Ovary (tissue), 9 donors: ENCODE measurements around the gene OXGR1. TPM values are rescaled to one million over a fixed set of nuclear protein-coding genes. Genes with fewer than 3 reads are reported as not detected.
"Not testable (repeated sequence)": the region's sequence is repeated elsewhere in the genome, so short reads cannot be mapped to it uniquely, and the experiment has no call there.

Experiments used
- DNase-seq, 5 donors: peaks; one replicate each; pipeline ENCODE4 v3.0.0-alpha.2; 2019 to 2020
- H3K27ac ChIP-seq, 2 donors: fragments of 200-600 bp; one replicate each; pipeline versions ENCODE4 v1.5.1 to v1.8.0; 2019 to 2022
- H3K27me3 ChIP-seq: fragments of 200-600 bp; one replicate; pipeline ENCODE4 v1.8.0; 2022
- H3K36me3 ChIP-seq: fragments of 200-600 bp; sonication (generic); one replicate; pipeline ENCODE4 v1.5.1; 2019
- H3K4me1 ChIP-seq: one replicate; pipeline ENCODE4 v1.8.1; 2013; ENCODE audit warnings: mild to moderate bottlenecking, moderate library complexity; ENCODE audit not compliant: insufficient read depth
- H3K4me3 ChIP-seq: fragments of 200-600 bp; sonication (generic); one replicate; pipeline ENCODE4 v1.5.1; 2017
- H3K9me3 ChIP-seq, 2 donors: fragments of 200-600 bp in 1 of 2; sonication (generic) in 1 of 2; one replicate each; pipeline versions ENCODE4 v1.5.1 to v1.8.1; 2013 to 2019; ENCODE audit warnings: mild to moderate bottlenecking in 1 of 2, moderate library complexity in 1 of 2
- CTCF ChIP-seq, 3 donors: fragments of 450-650 bp in 2 of 3; fragments of 200-600 bp in 1 of 3; IDR thresholded peaks; one replicate each; pipeline versions ENCODE4 v1.5.1 to v1.8.0; 2016 to 2022; ENCODE audit warnings: antibody characterized with exemption in 3 of 3, mild to moderate bottlenecking in 1 of 3
- EP300 ChIP-seq: sonication (generic); formaldehyde crosslinking; IDR thresholded peaks from one replicate; pipeline ENCODE4 v1.6.1; 2017; ENCODE audit warnings: antibody characterized with exemption
- POLR2A ChIP-seq: fragments of 450-650 bp; IDR thresholded peaks from one replicate; pipeline ENCODE4 v1.6.1; 2017; ENCODE audit warnings: antibody characterized with exemption, mild to moderate bottlenecking, moderate library complexity
- WGBS, 3 donors: extraction: QIAGEN DNeasy Blood & Tissue Kit in 1 of 3; methylation state at CpG; one replicate each; pipeline versions ENCODE4 v1.1.5 to v1.1.7; 2013 to 2017; 5-methylcytosine and 5-hydroxymethylcytosine counted together
- intact Hi-C, 4 donors: fragments of 100-400 bp; cut with DNase I; formaldehyde crosslinking; loops; one replicate each; pipeline versions ENCODE4 v1.11.0 to v1.15.1; 2022 to 2023
- polyA plus RNA-seq, 2 donors: library from polyadenylated mRNA; stranded (reverse); fragments of 200-250 nt in 1 of 2; fragments of 350-450 nt in 1 of 2; fragmentation: Illumina TruSeq in 1 of 2; extraction: RNeasy Lipid Tissue Mini Kit (QIAGEN cat#74804) in 1 of 2; gene quantifications; one replicate each; pipeline ENCODE4 v1.2.3, GENCODE V29; 2013 to 2014
- total RNA-seq, 7 donors: library from RNA; depleted of rRNA in 2 of 7; stranded (reverse); fragments of >200 nt in 2 of 7; fragmentation: NEBNext Ultra II Directional in 3 of 7; extraction: Animal tissue kit (Norgen Biotek cat#: 25700) in 3 of 7; gene quantifications; one replicate each; pipeline versions ENCODE4 v1.1.0 to v1.2.4, GENCODE V29; 2016 to 2023
- donor health status: DM: no; HTN: no; CAD: no; lungs with moderate emphysema.
- donor health status: DM: no; HTN: no; CAD: no.
- donor health status: Bipolar disorder and iron deficiency.
- donor health status: DM: yes; HTN: yes; CAD: no.
- donor health status: DM: no; HTN: no; CAD: no.
- donor health status: DM: yes; HTN: yes; CAD: no.

Gene OXGR1
- total and polyA plus RNA-seq, 9 donors: 0.04 to 0.72 (median 0.39) TPM; not detected in 3

DNA sequence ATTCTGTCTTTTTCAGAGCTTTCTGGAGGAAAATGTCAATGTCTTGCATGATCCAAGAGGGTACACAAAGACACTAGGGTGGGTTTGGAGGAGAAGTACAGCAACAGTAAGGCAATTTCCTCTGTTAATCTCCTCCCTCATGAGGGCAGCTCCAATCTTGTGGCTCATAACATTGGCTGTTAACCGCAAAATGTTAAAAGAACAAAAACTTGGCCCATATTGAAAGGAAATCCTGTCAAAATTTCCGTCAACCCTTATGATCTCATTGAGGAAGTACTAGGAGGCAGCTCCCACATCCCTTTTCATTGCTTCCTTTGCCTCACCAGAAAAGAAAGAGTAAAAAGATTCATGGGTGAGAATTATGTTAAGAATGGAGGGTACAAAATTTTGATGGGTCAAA is 11.6 kb downstream of the OXGR1 start:
- WGBS, 3 donors: 47 to 51% (median 48%) methylated on average over 2 of the region's 2 CpGs
- Histone ChIP-seq H3K27me3 (no peaks in the 10 kb centered on the region), H3K9me3 (no peaks in the 10 kb centered on the region), H3K36me3 (no peaks in the 10 kb centered on the region), H3K27ac (no peak overlapping the region), H3K4me1 (no peaks in the 10 kb centered on the region), H3K4me3 (no peak overlapping the region)
- intact Hi-C loops: no loop called here
- TF ChIP-seq EP300 (no peak), CTCF (IDR thresholded peaks at IDR 0.05) (no peak)
- no peak for DNase-seq

- H3K4me1 ChIP-seq, H3K27me3 ChIP-seq, DNase-seq, H3K4me3 ChIP-seq, H3K9me3 ChIP-seq, intact Hi-C loops, H3K36me3 ChIP-seq, H3K27ac ChIP-seq: not testable (repeated sequence)
- 79 to 93% (median 86%) methylated on average over 1 of the region's 1 CpG for WGBS, 3 donors
These were observed 14.4 kb downstream of the OXGR1 start for GRCh38 chr13:96979861-96980260.

- Histone ChIP-seq H3K27ac (no peak overlapping the region), H3K36me3 (no peaks in the 10 kb centered on the region), H3K27me3 (no peaks in the 10 kb centered on the region), H3K4me3 (no peak overlapping the region), H3K4me1 (no peaks in the 10 kb centered on the region), H3K9me3 (no peaks in the 10 kb centered on the region)
- no peak for TF ChIP-seq POLR2A
- no peak for TF ChIP-seq CTCF (IDR thresholded peaks at IDR 0.05)
- TF ChIP-seq EP300: no peak
- WGBS, 3 donors: 75 to 83% (median 80%) methylated on average over 2 of the region's 2 CpGs
- DNase-seq: no peak
- intact Hi-C loops: no loop called here
These were observed 26.2 kb downstream of the OXGR1 start for GRCh38 chr13:96968027-96968426.

DNA sequence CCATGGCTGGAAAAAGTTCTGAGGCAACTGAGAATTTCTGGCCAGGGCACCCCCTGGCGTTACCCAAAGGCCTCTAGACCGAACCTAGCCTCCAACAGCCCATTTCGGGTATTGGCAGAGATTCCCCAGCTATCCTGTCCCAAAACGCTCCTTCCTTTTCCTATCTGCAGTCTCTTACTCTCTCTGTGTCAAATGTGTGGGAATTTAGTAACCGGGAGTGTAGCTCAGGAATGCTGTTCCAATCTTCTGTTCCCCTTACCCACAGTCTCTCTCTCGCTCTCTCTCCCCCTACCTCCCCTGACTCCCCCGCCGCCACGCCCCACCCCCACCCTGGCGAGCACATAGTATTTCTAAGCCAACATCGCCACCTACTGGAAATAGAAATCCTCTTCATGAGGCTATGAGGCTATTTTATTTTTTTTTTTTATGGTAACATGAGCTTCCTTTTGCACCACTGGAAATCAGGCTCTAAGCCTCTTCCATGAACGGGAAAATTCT is 27.0 kb downstream of the OXGR1 start:
- 79 to 81% (median 79%) methylated on average over 12 of the region's 12 CpGs for WGBS, 3 donors
- no peak for DNase-seq

More for the DNA sequence above, 27.0 kb downstream of the OXGR1 start:
- H3K4me1 ChIP-seq: no peaks in the 10 kb centered on the region
- no peaks in the 10 kb centered on the region for H3K36me3 ChIP-seq
- H3K27ac ChIP-seq: no peak overlapping the region
- no peak for TF ChIP-seq POLR2A
- no peak for TF ChIP-seq EP300
- TF ChIP-seq CTCF (IDR thresholded peaks at IDR 0.05): no peak
- no peaks in the 10 kb centered on the region for H3K27me3 ChIP-seq
- H3K4me3 ChIP-seq: no peak overlapping the region
- no peaks in the 10 kb centered on the region for H3K9me3 ChIP-seq
- intact Hi-C loops: no loop called here
